Uterus (tissue), 2 donors: ENCODE measurements around the gene ZMAT2.

Experiments
- CTCF ChIP-seq, 4 experiments: fragments of 200-600 bp in 2 of 4; fragments of 450-650 bp in 2 of 4; sonication (generic) in 2 of 4; IDR thresholded peaks; one replicate each; pipeline ENCODE4 v1.5.1; 2016 to 2019; ENCODE audit warnings: antibody characterized with exemption in 4 of 4, mild to moderate bottlenecking in 2 of 4, moderate library complexity in 1 of 4
- POLR2A ChIP-seq, 2 donors: fragments of 450-650 bp; IDR thresholded peaks; one replicate each; pipeline ENCODE4 v1.6.1; 2016; ENCODE audit warnings: antibody characterized with exemption in 2 of 2, mild to moderate bottlenecking in 1 of 2, moderate library complexity in 1 of 2

DNA sequence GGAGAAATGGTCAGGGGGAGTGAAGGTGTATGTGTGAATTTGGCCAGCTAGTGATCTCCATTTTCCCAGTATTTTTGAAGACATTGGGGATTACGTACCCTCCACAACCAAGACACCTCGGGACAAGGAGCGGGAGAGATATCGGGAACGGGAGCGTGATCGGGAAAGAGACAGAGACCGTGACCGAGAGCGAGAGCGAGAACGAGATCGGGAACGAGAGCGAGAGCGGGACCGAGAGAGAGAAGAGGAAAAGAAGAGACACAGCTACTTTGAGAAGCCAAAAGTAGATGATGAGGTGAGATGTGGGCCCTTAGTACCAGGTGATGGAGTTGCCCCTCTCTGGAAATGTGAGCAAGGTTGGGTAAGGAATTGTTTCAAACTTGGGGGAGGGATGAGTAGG lies 41.4 kb upstream of the ZMAT2 start:
- no peak for TF ChIP-seq POLR2A (IDR thresholded peaks at IDR 0.05)
- no peak for TF ChIP-seq CTCF (IDR thresholded peaks at IDR 0.05)
